ENCODE results near the gene KRTAP21-2.
"Not testable (repeated sequence)": the region's sequence is repeated elsewhere in the genome, so short reads cannot be mapped to it uniquely, and the experiment has no call there.

Gene KRTAP21-2

DNA sequence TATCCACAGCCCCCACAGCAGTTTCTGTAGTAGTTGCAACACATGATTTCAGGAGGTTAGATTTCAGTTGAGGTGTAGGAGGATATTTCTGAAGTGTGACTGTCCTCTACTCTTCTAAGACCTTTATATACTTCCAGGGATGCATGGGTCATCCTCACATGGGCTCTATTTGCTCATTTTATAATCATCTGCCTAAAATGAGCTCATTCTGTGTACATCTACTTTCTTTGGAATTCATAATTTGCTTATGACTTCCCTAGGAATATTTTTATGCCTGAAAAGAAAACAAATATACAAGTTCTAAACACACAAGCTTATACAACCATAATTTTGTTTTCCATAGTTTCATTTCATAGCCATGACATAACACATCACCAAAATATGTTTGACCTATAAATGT lies at the start of gene KRTAP21-2:
Gene KRTAP21-2, minus strand, starts transcription at position 101 of the 400 bp plus-strand sequence. Its CDS starts 57 bp downstream, at position 44.
- no peak for DNase-seq (ENCODE audit: low read depth in 2 of 2)

DNA sequence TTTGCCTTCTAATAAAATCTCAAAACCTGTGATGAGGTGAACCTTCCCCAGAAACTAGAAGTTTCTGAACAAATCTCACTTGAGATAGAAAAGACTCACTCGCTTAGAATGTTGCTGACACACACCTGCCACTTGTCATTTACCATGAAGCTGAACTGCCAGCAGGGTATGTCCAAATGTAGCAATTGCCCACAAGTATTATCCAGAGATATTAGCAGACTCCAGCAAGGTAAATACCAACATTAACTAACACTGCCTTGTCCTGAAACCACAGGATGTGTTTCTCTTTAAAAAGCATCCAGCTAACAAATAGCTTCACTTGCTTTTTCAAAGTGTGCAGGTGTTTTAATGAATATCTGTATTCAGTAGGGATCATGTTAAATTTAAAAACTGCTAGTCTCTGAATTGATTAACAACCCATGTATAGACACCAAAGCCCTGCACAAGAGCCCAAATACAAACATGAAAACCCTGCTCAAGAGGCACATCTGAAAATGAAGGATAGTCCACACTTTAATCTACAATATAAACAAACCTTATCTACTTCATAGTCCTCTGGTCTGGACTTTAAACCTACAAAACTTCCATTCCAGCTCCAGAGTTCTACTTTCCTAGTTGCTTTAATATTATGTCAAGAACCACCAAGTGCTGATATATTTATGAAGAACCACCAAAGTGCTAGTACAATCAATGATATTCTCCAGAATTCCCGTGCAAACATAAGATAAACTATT lies 46.7 kb upstream of the KRTAP21-2 start:
- no peak for DNase-seq (ENCODE audit: low read depth in 2 of 2)

DNA sequence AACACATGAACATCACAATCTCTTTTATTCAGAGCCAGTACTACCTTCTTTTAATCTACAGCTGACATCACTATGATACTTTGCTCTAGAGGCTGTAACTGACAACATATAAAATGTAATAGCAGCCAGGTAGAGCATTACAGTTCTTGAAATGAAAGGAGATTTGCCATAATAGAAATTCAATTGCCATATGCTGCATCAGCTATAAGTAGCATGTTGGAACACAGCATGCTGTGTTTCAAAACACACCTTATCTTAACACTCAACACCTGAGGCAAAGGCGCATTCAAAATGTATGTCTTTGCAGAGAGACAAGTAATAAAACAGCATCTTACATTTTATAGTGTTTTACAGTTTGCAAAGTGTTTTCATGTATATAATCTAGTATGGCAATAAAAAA lies 32.2 kb upstream of the KRTAP21-2 start:
- DNase-seq (ENCODE audit: low read depth in 2 of 2): no peak

DNA sequence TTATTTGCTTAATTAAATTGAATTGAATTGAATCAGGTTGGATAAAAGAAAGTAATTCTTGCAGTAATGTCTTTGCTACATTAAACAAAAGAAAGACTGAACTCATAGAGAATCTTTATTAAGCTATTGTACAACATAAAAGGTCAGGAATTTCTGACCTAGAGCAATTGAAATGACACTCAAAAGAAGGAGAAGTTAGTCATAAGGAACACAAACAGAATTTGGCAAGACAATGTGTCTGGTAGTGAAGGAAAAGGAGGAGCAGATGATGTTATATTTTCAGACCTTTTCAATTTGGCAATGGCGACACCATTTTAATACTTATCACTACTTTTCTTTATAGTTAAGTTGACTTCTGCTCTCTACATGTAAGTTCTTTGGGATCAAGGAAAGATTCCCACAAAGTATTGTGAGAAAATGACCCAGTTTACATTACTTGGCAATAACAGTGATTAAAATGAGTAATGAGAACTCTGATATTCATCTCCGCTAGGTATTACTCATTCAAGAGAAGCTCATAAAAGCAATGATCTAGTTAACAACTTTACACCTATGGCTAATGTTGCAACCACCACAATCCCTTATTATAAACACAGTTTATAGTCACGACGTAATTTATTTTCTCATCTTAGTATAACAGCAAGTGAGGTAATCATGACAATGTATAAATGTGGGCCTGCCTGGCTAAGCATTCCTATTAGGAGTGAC lies 22.8 kb upstream of the KRTAP21-2 start:
- DNase-seq (ENCODE audit: low read depth in 2 of 2): no peak

DNA sequence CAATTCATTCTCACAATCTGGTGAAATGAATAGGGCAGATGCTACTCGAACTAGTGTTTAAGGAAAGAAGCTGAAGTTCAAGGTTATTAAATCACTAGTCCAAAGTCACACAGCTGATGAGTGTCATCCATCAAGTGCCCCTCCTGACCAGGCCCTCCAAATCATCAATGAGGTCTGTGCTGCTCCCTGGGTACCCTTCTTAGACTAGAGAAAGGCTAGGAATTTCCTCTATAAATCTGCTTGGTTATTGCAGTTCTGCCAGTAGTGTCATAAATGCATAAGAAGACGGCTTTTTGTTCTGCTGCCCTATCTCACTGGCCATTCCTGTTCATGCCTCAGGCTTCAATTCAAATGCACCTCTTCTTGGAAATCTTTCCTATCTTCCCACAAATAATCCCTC lies 13.7 kb upstream of the KRTAP21-2 start:
- no peak for DNase-seq (ENCODE audit: low read depth in 2 of 2)

DNA sequence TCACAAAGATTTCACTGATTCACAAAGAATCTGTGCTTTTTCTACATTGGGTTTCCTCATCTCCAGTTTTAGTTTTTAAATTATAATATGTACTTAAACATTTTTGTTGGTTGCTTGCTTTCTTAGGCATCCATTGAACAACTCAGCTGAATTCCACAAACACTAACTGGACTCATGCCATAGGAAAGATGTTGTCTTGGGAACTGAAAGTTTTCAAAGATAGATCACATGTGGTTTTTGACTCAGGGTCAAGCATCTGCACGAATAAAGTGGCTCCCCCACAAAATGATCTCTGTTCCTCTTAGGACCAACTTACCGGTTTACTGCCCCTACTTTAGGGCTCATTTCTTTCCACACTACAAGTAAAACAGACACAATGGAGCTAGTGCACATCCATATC lies 11.2 kb upstream of the KRTAP21-2 start:
- DNase-seq (ENCODE audit: low read depth in 2 of 2): no peak

DNA sequence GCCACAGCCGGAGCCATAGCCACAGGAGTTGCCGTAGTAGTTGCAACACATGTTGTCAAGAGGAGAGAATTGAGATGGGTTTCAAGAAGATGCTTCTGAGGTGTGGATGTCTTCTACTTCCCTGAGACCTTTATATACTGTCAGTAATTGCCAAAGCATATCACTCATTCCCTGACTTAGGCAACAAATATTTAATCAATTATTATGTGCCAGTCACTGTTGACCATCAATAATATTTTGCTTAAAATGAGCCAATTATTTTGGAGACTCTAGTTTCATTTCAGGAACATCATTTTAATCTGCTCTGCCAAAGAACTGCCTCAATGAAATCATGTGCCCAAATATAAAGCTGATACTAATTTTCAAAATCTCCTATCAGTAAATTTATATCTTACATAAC lies 8.3 kb upstream of the KRTAP21-2 start, which contains the start of gene KRTAP21-1:
Gene KRTAP21-1, minus strand, starts transcription at position 101 of the 400 bp plus-strand sequence. Its CDS starts 50 bp downstream, at position 51.
- DNase-seq (ENCODE audit: low read depth in 2 of 2): not testable (repeated sequence)

DNA sequence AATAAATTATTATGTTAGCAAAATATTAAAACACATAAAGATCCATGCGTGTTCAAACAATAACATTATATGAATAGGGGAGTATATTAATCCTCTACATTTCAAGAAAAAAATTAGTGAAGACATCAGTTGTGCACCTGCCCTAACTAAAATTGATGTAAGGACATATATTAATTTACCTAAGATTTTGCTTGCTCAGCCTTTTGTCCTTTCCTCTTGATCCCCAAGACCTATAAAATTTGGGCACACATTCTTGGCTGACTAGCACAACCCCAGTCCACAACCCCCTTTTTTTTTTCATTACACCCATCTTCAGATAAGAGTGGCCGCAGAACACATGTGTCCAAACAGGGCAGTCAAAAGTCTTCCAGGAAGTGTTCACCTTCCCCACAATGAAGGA lies 6.6 kb downstream of the KRTAP21-2 start:
- DNase-seq (ENCODE audit: low read depth in 2 of 2): no peak

DNA sequence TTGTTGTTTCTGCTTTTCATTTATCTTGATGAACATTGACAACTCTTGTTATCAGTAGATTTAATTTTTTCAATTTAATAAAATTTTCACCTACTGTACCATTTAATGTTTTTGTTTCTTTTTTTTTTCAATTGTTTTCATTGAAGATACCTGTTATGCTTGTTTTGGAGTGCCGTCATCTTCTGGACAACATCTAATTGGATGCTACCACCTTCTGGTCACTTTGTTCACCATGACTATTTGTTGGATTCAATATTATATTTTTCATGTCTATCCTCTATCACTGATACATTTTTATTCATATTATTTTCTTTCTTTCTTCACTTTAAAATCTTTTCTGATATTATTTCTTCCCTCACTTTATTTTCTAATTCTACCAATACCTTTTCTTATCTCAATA lies 14.0 kb downstream of the KRTAP21-2 start:
- DNase-seq (ENCODE audit: low read depth in 2 of 2): no peak

DNA sequence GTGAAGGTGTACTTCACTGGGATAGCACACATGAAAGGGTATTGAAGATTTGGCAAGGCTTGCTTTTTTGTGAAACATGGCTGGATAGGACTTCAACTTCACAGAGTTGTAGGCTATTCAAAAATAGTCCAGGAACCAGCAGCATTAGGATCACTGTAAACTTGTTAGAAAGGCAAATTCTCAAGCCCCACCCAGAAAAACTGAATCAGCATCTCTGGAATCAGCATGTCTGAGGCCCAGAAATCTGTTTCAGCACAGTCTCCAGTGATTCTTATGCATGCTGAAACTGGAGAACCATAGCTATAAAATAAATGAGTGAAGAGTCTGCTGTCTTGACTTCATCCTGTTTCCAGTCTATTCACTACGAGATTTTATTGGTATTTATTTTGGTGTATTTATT lies 20.3 kb downstream of the KRTAP21-2 start:
- no peak for DNase-seq (ENCODE audit: low read depth in 2 of 2)

DNA sequence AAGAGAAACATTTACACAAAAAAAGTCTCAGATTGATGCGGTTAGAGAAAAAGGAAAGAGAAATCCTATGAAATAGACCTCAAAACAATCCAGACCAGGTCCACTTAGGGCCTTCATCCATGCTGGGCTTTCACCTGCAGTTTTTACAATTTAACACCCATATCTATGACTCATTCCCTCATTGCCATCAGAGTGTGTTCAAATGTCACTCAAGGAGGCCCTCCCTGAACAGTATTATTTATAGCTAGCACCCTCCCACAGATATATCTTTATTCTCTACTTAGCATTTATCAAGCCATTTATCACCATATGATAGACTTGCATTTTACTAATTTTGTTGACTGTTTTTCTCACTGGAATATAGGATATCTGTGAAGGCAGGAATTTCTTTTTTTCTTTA lies 27.7 kb downstream of the KRTAP21-2 start:
- no peak for DNase-seq (ENCODE audit: low read depth in 2 of 2)

DNA sequence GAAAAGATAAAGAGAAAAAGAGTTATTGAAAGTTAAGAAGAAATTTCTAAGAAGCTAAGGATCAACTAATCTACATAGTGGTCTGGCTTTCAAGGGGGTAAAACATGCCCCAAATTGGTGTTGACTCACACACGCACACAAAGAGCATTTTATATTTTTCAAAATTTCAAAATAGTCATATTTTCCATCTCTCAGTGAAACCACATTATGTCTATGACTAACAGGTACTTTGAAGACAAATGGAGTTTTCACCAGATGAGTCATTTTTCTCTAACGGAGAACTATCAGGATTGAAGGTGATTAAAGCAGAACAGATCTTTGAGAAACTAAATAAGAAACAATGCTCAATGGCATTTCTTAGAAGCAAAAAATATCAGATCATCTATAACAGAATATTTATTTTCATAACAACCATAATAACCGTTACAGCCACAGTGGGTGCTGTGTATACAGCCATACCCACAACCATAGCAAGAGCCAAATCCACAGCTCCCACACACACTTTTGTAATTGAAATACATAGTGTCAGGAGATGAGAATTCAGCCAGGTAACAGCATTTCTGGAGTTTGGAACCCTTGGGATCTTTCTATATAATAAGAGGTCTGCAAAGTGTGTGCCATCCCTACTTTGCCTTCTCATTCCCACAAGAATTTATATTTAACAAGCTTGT lies 28.7 kb downstream of the KRTAP21-2 start, which contains the start of gene KRTAP21-3:
Gene KRTAP21-3, minus strand, starts transcription at position 539 of the 671 bp plus-strand sequence. Its CDS starts 18 bp downstream, at position 521.
- DNase-seq (ENCODE audit: low read depth in 2 of 2): no peak

DNA sequence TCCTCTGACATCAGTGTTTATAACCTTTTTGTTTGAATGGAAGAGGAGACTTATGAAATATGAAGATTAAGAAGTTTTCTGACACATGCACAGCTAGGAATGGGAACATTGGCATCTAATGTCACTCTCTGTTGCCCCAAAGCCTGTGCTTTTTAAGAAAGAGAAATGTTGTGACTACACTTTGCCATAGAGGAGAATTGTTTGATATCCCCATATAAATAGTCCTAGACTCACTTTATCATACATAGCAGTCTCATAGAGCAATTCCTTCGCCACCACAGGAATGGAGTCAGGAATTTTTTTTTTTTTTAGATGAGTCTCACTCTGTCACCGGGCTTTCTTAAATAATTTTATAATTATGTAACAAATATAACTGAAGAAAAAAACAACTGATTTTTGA lies 30.0 kb downstream of the KRTAP21-2 start:
- no peak for DNase-seq (ENCODE audit: low read depth in 2 of 2)

DNA sequence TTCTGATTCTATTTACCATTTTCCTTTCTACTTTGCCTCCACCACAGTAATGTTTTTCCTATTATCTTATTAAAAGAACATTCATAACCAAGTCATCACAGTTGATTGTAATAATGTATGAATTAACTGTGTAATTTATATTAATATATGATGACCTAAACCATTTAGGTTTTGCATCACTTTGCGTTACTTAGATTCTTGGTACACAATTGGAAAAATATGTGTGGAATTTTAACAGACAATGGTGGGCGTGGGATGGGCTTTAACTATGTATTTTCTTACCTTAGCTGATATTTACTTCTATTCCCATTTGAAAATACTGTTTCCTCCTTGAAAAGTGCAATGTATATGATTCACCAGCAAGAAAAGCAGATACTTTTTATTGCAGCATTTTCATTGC lies 32.1 kb downstream of the KRTAP21-2 start:
- DNase-seq (ENCODE audit: low read depth in 2 of 2): no peak

DNA sequence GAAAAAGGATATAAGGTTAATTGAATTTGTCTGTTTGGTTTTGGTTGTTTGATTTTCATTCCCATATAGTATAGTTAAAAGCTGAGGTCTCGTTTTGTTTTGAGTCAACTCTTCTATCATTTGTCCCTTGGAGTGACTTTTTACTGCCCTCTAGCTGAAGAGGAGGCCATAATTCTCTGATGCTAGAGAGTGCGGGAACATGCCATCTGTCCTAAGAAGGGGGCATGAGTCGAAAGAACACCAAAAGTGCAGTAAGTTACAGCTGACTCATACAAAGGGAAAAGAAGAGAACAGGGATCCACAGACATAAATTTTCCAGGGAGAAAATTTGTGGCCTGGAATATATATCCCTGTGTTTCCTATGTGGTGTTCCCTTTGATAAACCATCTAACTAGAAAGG lies 32.6 kb downstream of the KRTAP21-2 start:
- DNase-seq (ENCODE audit: low read depth in 2 of 2): no peak

DNA sequence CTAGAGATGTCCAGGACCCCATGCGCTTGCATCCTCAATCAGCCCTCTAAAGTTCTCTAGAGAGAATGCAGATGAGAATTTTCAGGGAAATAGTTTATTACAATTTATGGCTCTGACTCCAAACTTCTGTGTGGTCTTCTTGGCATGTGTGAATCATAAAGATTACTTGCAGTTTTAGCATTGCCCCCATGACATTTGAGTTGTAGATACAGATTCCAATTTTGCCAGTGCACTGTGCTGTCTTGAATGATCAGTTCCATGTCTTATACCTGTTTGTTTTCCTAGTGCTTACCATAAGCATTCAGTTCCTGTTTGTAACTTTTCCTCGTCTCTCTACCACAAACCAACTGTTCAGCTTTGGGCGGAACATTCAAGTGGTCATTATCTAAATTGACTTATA lies 33.3 kb downstream of the KRTAP21-2 start:
- DNase-seq (ENCODE audit: low read depth in 2 of 2): no peak

DNA sequence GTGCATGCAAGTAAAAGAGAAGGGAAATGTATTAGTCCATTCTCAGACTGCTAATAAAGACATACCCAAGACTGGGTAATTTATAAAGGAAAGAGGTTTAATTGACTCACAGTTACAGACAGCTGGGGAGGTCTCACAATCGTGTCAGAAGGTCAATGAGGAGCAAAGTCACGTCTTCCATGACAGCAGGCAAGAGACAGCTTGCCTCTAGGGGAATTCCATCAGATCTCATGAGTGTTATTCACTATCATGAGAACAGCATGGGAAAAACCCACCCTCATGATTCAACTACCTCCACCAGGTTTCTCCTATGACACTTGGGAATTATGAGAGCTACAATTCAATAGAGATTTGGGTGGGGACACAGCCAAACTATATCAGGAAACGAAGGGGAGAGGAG lies 36.6 kb downstream of the KRTAP21-2 start:
- no peak for DNase-seq (ENCODE audit: low read depth in 2 of 2)

DNA sequence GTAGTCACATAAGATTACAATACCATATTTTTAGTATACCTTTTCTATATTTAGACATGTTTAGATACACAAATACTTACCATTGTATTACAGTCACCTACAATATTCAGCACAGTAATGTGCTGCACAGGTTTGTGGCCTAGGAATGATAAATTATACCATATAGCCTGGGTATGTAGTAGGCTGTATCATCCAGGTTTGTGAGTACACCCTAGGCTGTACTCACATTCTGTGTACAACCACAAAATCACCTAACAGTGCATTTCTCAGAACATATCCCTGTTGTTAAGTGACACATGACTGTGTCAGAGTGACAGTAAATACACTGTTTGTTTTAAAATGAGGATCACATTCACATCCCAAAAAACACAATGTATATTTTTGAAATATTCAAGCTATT lies 39.6 kb downstream of the KRTAP21-2 start:
- DNase-seq (ENCODE audit: low read depth in 2 of 2): no peak

All from stimulated activated CD4-positive, alpha-beta T cell treated with anti-CD3 and anti-CD28 coated beads, Interleukin-12 subunit alpha, Interleukin-12 subunit beta, amount 100 ng/mL, for 24 hours (primary cell).